Measurements from ENCODE around the gene CCDC102A. TPM values are rescaled to one million over a fixed set of nuclear protein-coding genes. Genes with fewer than 3 reads are reported as not detected.

CCDC102A gene
- total and polyA plus RNA-seq, 2 of the 13 experiments (the other 11 are each of a cell fraction or from before 2014, with no cell fraction given), result 2.1 to 2.8 TPM

GRCh38 chr16:57535680-57536305, 578 bp downstream of the CCDC102A start (continued):
- TF ChIP-seq, protein P1, sequence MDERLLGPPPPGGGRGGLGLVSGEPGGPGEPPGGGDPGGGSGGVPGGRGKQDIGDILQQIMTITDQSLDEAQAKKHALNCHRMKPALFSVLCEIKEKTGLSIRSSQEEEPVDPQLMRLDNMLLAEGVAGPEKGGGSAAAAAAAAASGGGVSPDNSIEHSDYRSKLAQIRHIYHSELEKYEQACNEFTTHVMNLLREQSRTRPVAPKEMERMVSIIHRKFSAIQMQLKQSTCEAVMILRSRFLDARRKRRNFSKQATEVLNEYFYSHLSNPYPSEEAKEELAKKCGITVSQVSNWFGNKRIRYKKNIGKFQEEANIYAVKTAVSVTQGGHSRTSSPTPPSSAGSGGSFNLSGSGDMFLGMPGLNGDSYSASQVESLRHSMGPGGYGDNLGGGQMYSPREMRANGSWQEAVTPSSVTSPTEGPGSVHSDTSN (CRISPR knock-in tag; IDR thresholded peaks at IDR 0.05), result peak; percentile 87
- TF ChIP-seq MIER2 (CRISPR knock-in tag; IDR thresholded peaks at IDR 0.05) (0 out of 2 replicates have a peak, but pooled peaks have one; percentile 13), RBFOX2 (IDR thresholded peaks at IDR 0.05; ENCODE audit: low read depth, low read length) (no peak), ZNF749 (CRISPR knock-in tag; IDR thresholded peaks at IDR 0.05; ENCODE audit: borderline replicate concordance) (no peak), RFX3 (CRISPR knock-in tag; IDR thresholded peaks at IDR 0.05) (peak; percentile 64; the same call in 1 of the 2 replicates), HNRNPLL (IDR thresholded peaks at IDR 0.05; ENCODE audit: low read depth, low read length, poor library complexity, severe bottlenecking) (peak; percentile 89), SSRP1 (CRISPR knock-in tag; IDR thresholded peaks at IDR 0.05) (no peak), ZNF281 (CRISPR knock-in tag; IDR thresholded peaks at IDR 0.05; ENCODE audit: borderline replicate concordance) (0 out of 2 replicates have a peak, but pooled peaks have one; percentile 22), CHD2 (IDR thresholded peaks at IDR 0.05; ENCODE audit: low read depth, low read length) (0 out of 2 replicates have a peak, but pooled peaks have one; percentile 23), ZNF207 (IDR thresholded peaks at IDR 0.05; ENCODE audit: borderline replicate concordance) (no peak), ZNF33B (CRISPR knock-in tag; IDR thresholded peaks at IDR 0.05) (0 out of 2 replicates have a peak, but pooled peaks have one; percentile 53), KLF11 (CRISPR knock-in tag; IDR thresholded peaks at IDR 0.05) (0 out of 2 replicates have a peak, but pooled peaks have one; percentile 55), SP2 (CRISPR knock-in tag; IDR thresholded peaks at IDR 0.05) (peak; percentile 92), ZNF782 (CRISPR knock-in tag; IDR thresholded peaks at IDR 0.05; ENCODE audit: borderline replicate concordance) (peak; percentile 27; the same call in 1 of the 2 replicates), NKX3-1 (CRISPR knock-in tag; IDR thresholded peaks at IDR 0.05) (no peak), HDAC6 (IDR thresholded peaks at IDR 0.05; ENCODE audit: low read depth, low read length) (no peak), ZC3H13 (CRISPR knock-in tag; IDR thresholded peaks at IDR 0.05) (peak; percentile 46; the same call in 1 of the 2 replicates), FOXM1 (CRISPR knock-in tag; IDR thresholded peaks at IDR 0.05) (no peak), ZNF768 (CRISPR knock-in tag; IDR thresholded peaks at IDR 0.05) (peak; percentile 96)
- TF ChIP-seq, protein P2, sequence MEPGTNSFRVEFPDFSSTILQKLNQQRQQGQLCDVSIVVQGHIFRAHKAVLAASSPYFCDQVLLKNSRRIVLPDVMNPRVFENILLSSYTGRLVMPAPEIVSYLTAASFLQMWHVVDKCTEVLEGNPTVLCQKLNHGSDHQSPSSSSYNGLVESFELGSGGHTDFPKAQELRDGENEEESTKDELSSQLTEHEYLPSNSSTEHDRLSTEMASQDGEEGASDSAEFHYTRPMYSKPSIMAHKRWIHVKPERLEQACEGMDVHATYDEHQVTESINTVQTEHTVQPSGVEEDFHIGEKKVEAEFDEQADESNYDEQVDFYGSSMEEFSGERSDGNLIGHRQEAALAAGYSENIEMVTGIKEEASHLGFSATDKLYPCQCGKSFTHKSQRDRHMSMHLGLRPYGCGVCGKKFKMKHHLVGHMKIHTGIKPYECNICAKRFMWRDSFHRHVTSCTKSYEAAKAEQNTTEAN (CRISPR knock-in tag; conservative IDR thresholded peaks at IDR 0.05), result no peak
- TF ChIP-seq, protein P3, sequence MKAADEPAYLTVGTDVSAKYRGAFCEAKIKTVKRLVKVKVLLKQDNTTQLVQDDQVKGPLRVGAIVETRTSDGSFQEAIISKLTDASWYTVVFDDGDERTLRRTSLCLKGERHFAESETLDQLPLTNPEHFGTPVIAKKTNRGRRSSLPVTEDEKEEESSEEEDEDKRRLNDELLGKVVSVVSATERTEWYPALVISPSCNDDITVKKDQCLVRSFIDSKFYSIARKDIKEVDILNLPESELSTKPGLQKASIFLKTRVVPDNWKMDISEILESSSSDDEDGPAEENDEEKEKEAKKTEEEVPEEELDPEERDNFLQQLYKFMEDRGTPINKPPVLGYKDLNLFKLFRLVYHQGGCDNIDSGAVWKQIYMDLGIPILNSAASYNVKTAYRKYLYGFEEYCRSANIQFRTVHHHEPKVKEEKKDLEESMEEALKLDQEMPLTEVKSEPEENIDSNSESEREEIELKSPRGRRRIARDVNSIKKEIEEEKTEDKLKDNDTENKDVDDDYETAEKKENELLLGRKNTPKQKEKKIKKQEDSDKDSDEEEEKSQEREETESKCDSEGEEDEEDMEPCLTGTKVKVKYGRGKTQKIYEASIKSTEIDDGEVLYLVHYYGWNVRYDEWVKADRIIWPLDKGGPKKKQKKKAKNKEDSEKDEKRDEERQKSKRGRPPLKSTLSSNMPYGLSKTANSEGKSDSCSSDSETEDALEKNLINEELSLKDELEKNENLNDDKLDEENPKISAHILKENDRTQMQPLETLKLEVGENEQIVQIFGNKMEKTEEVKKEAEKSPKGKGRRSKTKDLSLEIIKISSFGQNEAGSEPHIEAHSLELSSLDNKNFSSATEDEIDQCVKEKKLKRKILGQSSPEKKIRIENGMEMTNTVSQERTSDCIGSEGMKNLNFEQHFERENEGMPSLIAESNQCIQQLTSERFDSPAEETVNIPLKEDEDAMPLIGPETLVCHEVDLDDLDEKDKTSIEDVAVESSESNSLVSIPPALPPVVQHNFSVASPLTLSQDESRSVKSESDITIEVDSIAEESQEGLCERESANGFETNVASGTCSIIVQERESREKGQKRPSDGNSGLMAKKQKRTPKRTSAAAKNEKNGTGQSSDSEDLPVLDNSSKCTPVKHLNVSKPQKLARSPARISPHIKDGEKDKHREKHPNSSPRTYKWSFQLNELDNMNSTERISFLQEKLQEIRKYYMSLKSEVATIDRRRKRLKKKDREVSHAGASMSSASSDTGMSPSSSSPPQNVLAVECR (CRISPR knock-in tag; IDR thresholded peaks at IDR 0.05; ENCODE audit: borderline replicate concordance), result peak; percentile 25; the same call in 1 of the 2 replicates

Measured in HepG2 (cell line).